Astrocyte (in vitro differentiated cells and primary cell): ENCODE data around the gene NME9. TPM values are rescaled to one million over a fixed set of nuclear protein-coding genes. Genes with fewer than 3 reads are reported as not detected.

Experiments used
- DNase-seq: peaks from one replicate; pipeline ENCODE4 v3.0.0-alpha.2; 2010; ENCODE audit warnings: low read depth
- FAIRE-seq: peaks from 2 replicates; lab custom pipeline; 2011; peaks lifted over from hg19 to GRCh38; lab: Jason Lieb, UNC
- H2AFZ ChIP-seq: 2 replicates; pipeline ENCODE4 v1.6.0; 2012; ENCODE audit warnings: low read depth, low read length, inconsistent platforms
- H3K27ac ChIP-seq: 2 replicates; pipeline ENCODE4 v1.5.1; 2011; ENCODE audit warnings: low read depth, low read length, inconsistent platforms
- H3K27me3 ChIP-seq: 2 replicates; pipeline ENCODE4 v1.6.0; 2011; ENCODE audit warnings: low read length, inconsistent platforms; ENCODE audit not compliant: insufficient read depth
- H3K36me3 ChIP-seq: 2 replicates; pipeline ENCODE4 v1.5.1; 2011; ENCODE audit warnings: low read length, inconsistent platforms; ENCODE audit not compliant: insufficient read depth
- H3K4me1 ChIP-seq: 2 replicates; pipeline ENCODE4 v1.5.1; 2011; ENCODE audit warnings: low read length, inconsistent platforms; ENCODE audit not compliant: insufficient read depth
- H3K4me2 ChIP-seq: 2 replicates; pipeline ENCODE4 v1.6.0; 2012; ENCODE audit warnings: low read length, inconsistent platforms
- H3K4me3 ChIP-seq: 2 replicates; pipeline ENCODE4 v1.5.1; 2011; ENCODE audit warnings: low read depth, mild to moderate bottlenecking, low read length, inconsistent platforms; ENCODE audit not compliant: insufficient read depth
- H3K79me2 ChIP-seq: 2 replicates; pipeline ENCODE4 v1.6.0; 2012; ENCODE audit warnings: mild to moderate bottlenecking, low read length, inconsistent platforms; ENCODE audit not compliant: insufficient read depth
- H3K9ac ChIP-seq: 2 replicates; pipeline ENCODE4 v1.6.0; 2012; ENCODE audit warnings: mild to moderate bottlenecking, low read length, inconsistent platforms
- H3K9me3 ChIP-seq: 2 replicates; pipeline ENCODE4 v1.5.1; 2012; ENCODE audit warnings: low read depth, mild to moderate bottlenecking, low read length, inconsistent platforms; ENCODE audit not compliant: insufficient read depth
- H4K20me1 ChIP-seq: 2 replicates; pipeline ENCODE4 v1.6.0; 2012; ENCODE audit warnings: low read length, inconsistent platforms; ENCODE audit not compliant: insufficient read depth
- H3K27ac Mint-ChIP-seq: one replicate; pipeline ENCODE4 v1.8.0; 2021; ENCODE audit warnings: mild to moderate bottlenecking, mixed read lengths; ENCODE audit not compliant: unreplicated experiment
- H3K27me3 Mint-ChIP-seq: one replicate; pipeline ENCODE4 v1.8.0; 2021; ENCODE audit warnings: low read depth, mixed read lengths; ENCODE audit not compliant: unreplicated experiment
- H3K36me3 Mint-ChIP-seq: one replicate; pipeline ENCODE4 v1.8.0; 2021; ENCODE audit warnings: low read depth, mixed read lengths; ENCODE audit not compliant: unreplicated experiment
- H3K4me1 Mint-ChIP-seq: one replicate; pipeline ENCODE4 v1.8.0; 2021; ENCODE audit warnings: low read depth, mixed read lengths; ENCODE audit not compliant: unreplicated experiment
- H3K4me3 Mint-ChIP-seq: one replicate; pipeline ENCODE4 v1.8.0; 2021; ENCODE audit warnings: mild to moderate bottlenecking, moderate library complexity, mixed read lengths; ENCODE audit not compliant: unreplicated experiment
- H3K9me3 Mint-ChIP-seq: one replicate; pipeline ENCODE4 v1.8.0; 2021; ENCODE audit warnings: mild to moderate bottlenecking, mixed read lengths; ENCODE audit not compliant: unreplicated experiment
- CTCF ChIP-seq: IDR thresholded peaks from 2 replicates; pipeline ENCODE4 v1.5.1; 2011; ENCODE audit warnings: low read depth, mild to moderate bottlenecking, inconsistent platforms, low read length, moderate library complexity; ENCODE audit not compliant: insufficient read depth
- EZH2 ChIP-seq: IDR thresholded peaks from 2 replicates; pipeline ENCODE4 v1.6.1; 2012; ENCODE audit warnings: mild to moderate bottlenecking, low read length, inconsistent platforms; ENCODE audit not compliant: insufficient read depth
- total RNA-seq: library from RNA; stranded (reverse); gene quantifications from 2 replicates; pipeline ENCODE4 v1.2.1, GENCODE V29; 2021

The NME9 gene
- total RNA-seq, 1 donor from 2014 or later: 0.54 TPM

GRCh38 chr3:138271189-138271794 is 58.4 kb downstream of the NME9 start:
- H3K9me3 Mint-ChIP-seq: no peaks in the 10 kb centered on the region
- no peak overlapping the region for H3K27ac Mint-ChIP-seq
- Histone ChIP-seq H3K4me3 (no peak overlapping the region), H3K27me3 (no peaks in the 10 kb centered on the region), H3K79me2 (no peaks in the 10 kb centered on the region), H2AFZ (no peak overlapping the region), H3K9me3 (no peaks in the 10 kb centered on the region), H3K27ac (no peak overlapping the region), H4K20me1 (no peaks in the 10 kb centered on the region), H3K4me2 (no peak overlapping the region), H3K4me1 (no peaks in the 10 kb centered on the region), H3K9ac (no peak overlapping the region), H3K36me3 (peaks cover 25% of the 10 kb centered on the region)
- no peak overlapping the region for H3K4me3 Mint-ChIP-seq
- peaks cover 15% of the 10 kb centered on the region for H3K36me3 Mint-ChIP-seq
- H3K4me1 Mint-ChIP-seq: no peaks in the 10 kb centered on the region
- no peaks in the 10 kb centered on the region for H3K27me3 Mint-ChIP-seq
- no peak for TF ChIP-seq EZH2
- TF ChIP-seq CTCF: no peak
- DNase-seq (no peak), FAIRE-seq (no peak)

- Mint-ChIP-seq H3K4me1 (no peaks in the 10 kb centered on the region), H3K27me3 (no peaks in the 10 kb centered on the region), H3K4me3 (no peak overlapping the region), H3K9me3 (no peaks in the 10 kb centered on the region), H3K27ac (no peak overlapping the region), H3K36me3 (peaks cover 18% of the 10 kb centered on the region)
- Histone ChIP-seq H3K4me3 (no peak overlapping the region), H3K36me3 (peaks cover 25% of the 10 kb centered on the region), H3K9ac (no peak overlapping the region), H3K4me1 (no peaks in the 10 kb centered on the region), H3K27ac (no peak overlapping the region), H2AFZ (no peak overlapping the region), H3K79me2 (no peaks in the 10 kb centered on the region), H3K4me2 (no peak overlapping the region), H3K9me3 (no peaks in the 10 kb centered on the region), H3K27me3 (no peaks in the 10 kb centered on the region), H4K20me1 (no peaks in the 10 kb centered on the region)
- TF ChIP-seq CTCF: no peak
- TF ChIP-seq EZH2: no peak
- FAIRE-seq (no peak), DNase-seq (no peak)
These were observed 59.4 kb downstream of the NME9 start for GRCh38 chr3:138270245-138270644.

GRCh38 chr3:138267083-138267482 is 62.6 kb downstream of the NME9 start:
- Histone ChIP-seq H3K4me1 (no peaks in the 10 kb centered on the region), H3K4me3 (no peak overlapping the region), H3K36me3 (peaks cover 10% of the 10 kb centered on the region), H3K27ac (no peak overlapping the region), H3K9me3 (no peaks in the 10 kb centered on the region), H3K9ac (no peak overlapping the region), H3K27me3 (no peaks in the 10 kb centered on the region), H3K4me2 (no peak overlapping the region), H3K79me2 (no peaks in the 10 kb centered on the region), H2AFZ (no peak overlapping the region), H4K20me1 (no peaks in the 10 kb centered on the region)
- peaks cover 3% of the 10 kb centered on the region for H3K36me3 Mint-ChIP-seq
- TF ChIP-seq EZH2 (no peak), CTCF (no peak)
- H3K4me3 Mint-ChIP-seq: no peak overlapping the region
- DNase-seq (no peak), FAIRE-seq (no peak)
- no peak overlapping the region for H3K27ac Mint-ChIP-seq
- no peaks in the 10 kb centered on the region for H3K4me1 Mint-ChIP-seq
- H3K27me3 Mint-ChIP-seq: no peaks in the 10 kb centered on the region
- H3K9me3 Mint-ChIP-seq: no peaks in the 10 kb centered on the region
